ENCODE data around the gene SCG2. TPM values are rescaled to one million over a fixed set of nuclear protein-coding genes. Genes with fewer than 3 reads are reported as not detected.

SCG2 gene
- total and polyA plus RNA-seq, 10 donors, result 0.13 to 0.39 (median 0.17) TPM; not detected in 5

DNA sequence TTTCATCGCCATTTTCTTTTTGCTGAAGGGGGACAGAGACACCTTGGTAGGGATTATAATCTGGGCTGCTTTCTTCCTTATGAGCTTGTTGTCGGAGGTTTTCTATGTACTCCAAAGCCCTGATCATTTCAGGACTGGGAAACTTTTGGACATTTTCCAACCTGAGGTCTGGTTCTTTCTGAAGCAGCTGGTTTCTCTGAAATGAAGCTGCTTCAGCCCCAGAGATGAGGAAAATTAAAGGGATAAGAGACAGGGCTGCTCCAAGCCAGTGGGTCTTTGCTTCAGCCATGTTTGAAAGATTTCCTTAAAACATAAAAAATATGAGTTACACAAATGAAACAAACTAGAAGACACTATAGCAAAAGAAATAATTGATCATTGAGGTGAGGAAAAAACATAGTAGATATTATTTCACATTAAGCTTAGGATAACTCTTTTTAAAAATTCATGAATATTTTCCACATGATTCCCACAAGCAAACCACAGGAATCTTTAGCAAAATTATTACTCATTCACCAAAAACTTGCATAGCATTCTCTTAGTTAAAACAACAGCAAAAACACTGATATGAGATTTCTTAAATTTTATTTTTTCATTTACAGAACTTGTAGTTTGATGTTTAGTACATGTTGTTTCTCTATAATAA lies 3.0 kb downstream of the SCG2 start:
- Histone ChIP-seq H3K27me3 (replicated peaks in 1 of 7) (peaks cover 0 to 15% (median 0%) of the 10 kb centered on the region in 7 donors), H3K4me1 (peaks cover 0 to 7% (median 5%) of the 10 kb centered on the region in 6 donors), H3K4me3 (no peak overlapping the region), H3K36me3 (no peaks in the 10 kb centered on the region), H3K9me3 (no peaks in the 10 kb centered on the region), H3K27ac (no peak overlapping the region)
- no peak for DNase-seq
- 87 to 98% (median 90%) methylated on average over 2 of the region's 2 CpGs for WGBS, 5 donors
- intact Hi-C loops (cut with DNase I; ENCODE audit: low total_unique reads), result no loop called here
- no peak for TF ChIP-seq POLR2A (IDR thresholded peaks at IDR 0.05)
- TF ChIP-seq POLR2AphosphoS5 (IDR thresholded peaks at IDR 0.05), result no peak
- TF ChIP-seq, protein P1, sequence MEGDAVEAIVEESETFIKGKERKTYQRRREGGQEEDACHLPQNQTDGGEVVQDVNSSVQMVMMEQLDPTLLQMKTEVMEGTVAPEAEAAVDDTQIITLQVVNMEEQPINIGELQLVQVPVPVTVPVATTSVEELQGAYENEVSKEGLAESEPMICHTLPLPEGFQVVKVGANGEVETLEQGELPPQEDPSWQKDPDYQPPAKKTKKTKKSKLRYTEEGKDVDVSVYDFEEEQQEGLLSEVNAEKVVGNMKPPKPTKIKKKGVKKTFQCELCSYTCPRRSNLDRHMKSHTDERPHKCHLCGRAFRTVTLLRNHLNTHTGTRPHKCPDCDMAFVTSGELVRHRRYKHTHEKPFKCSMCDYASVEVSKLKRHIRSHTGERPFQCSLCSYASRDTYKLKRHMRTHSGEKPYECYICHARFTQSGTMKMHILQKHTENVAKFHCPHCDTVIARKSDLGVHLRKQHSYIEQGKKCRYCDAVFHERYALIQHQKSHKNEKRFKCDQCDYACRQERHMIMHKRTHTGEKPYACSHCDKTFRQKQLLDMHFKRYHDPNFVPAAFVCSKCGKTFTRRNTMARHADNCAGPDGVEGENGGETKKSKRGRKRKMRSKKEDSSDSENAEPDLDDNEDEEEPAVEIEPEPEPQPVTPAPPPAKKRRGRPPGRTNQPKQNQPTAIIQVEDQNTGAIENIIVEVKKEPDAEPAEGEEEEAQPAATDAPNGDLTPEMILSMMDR (IDR thresholded peaks at IDR 0.05 in 8 of 11, conservative IDR thresholded peaks at IDR 0.05 in 3 of 11), result no peak

DNA sequence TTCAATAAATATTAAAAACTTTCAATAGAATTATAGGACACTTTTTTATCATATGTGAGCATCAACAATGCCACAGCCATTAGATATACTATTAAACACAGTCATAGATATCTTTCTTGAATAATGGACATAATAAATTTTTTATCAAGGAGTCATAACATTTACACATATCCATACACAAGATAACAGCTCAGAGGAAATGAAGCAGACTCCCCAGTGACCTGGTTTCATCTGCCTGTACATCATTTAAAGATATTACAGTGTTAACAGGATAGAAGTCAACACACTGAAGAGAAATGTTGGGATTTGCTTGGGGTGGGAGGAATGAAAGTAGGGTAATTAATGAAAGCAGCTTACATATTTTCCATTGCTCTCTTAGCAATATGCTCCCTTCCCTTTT lies 5.1 kb downstream of the SCG2 start:
- no peak for DNase-seq
- no peak overlapping the region for H3K4me3 ChIP-seq
- peaks cover 0 to 2% (median 1%) of the 10 kb centered on the region in 6 donors for H3K4me1 ChIP-seq
- H3K27me3 ChIP-seq (replicated peaks in 1 of 7), result peaks cover 0 to 12% (median 0%) of the 10 kb centered on the region in 7 donors
- peaks cover 0 to 7% (median 0%) of the 10 kb centered on the region in 8 donors for H3K9me3 ChIP-seq
- no peaks in the 10 kb centered on the region for H3K36me3 ChIP-seq
- no peak overlapping the region for H3K27ac ChIP-seq
- no peak for TF ChIP-seq POLR2A (IDR thresholded peaks at IDR 0.05)
- TF ChIP-seq, protein P1 (IDR thresholded peaks at IDR 0.05 in 8 of 11, conservative IDR thresholded peaks at IDR 0.05 in 3 of 11), result no peak
- TF ChIP-seq POLR2AphosphoS5 (IDR thresholded peaks at IDR 0.05), result no peak
- intact Hi-C loops (cut with DNase I; ENCODE audit: low total_unique reads), result no loop called here

DNA sequence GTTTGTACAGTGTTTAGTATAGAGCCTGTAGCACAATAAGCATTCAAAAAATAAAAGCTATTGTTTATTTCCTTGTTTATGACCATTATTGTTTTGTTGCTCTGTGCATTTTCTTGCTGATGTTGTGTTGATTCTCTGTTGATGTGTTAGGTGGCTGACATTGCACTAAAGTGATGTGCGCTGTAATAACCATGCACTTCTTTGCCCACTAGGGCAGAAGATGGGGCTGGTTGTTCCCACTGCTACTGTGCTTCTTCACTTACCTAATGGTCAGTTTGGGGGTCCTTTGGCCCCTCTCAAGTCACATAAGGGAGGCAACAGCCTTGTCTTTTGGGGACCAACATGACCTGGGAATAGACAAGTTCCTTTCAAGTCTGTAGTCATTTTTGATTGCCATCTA lies 6.0 kb downstream of the SCG2 start:
- Histone ChIP-seq H3K9me3 (peaks cover 0 to 7% (median 0%) of the 10 kb centered on the region in 8 donors), H3K4me3 (no peak overlapping the region), H3K27ac (no peak overlapping the region), H3K27me3 (replicated peaks in 1 of 7) (peaks cover 0 to 5% (median 0%) of the 10 kb centered on the region in 7 donors), H3K4me1 (no peaks in the 10 kb centered on the region), H3K36me3 (no peaks in the 10 kb centered on the region)
- intact Hi-C loops (cut with DNase I; ENCODE audit: low total_unique reads), result no loop called here
- DNase-seq, result no peak
- 88 to 100% (median 96%) methylated on average over 1 of the region's 1 CpG for WGBS, 5 donors
- TF ChIP-seq, protein P1 (IDR thresholded peaks at IDR 0.05 in 8 of 11, conservative IDR thresholded peaks at IDR 0.05 in 3 of 11), result no peak
- TF ChIP-seq POLR2A (IDR thresholded peaks at IDR 0.05) (no peak), POLR2AphosphoS5 (IDR thresholded peaks at IDR 0.05) (no peak)

DNA sequence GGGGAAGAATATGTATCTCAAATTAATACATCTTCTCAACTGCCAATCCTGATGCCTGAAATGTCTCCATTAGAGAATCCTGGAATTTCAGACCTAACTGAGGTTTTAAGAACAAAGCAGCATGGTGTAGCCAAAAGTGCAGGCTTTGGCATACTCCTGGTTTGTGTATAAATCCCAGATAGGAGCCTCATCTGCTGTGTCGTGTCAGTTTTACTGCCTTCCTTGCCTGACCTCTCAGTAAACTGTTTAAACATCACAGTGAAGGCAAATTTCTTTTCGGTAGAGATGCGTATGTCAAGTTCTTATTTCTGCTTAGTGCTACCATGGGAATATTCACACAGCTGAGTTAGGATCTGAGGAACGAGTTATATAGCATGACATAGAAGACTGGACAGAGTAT lies 7.3 kb downstream of the SCG2 start:
- Histone ChIP-seq H3K4me1 (no peaks in the 10 kb centered on the region), H3K9me3 (peaks cover 0 to 7% (median 0%) of the 10 kb centered on the region in 8 donors), H3K27me3 (replicated peaks in 1 of 7) (peaks cover 0 to 2% (median 0%) of the 10 kb centered on the region in 7 donors), H3K4me3 (no peak overlapping the region), H3K27ac (no peak overlapping the region), H3K36me3 (no peaks in the 10 kb centered on the region)
- no peak for TF ChIP-seq POLR2AphosphoS5 (IDR thresholded peaks at IDR 0.05)
- TF ChIP-seq, protein P1 (IDR thresholded peaks at IDR 0.05 in 8 of 11, conservative IDR thresholded peaks at IDR 0.05 in 3 of 11), result no peak
- TF ChIP-seq POLR2A (IDR thresholded peaks at IDR 0.05), result no peak
- intact Hi-C loops (cut with DNase I; ENCODE audit: low total_unique reads), result no loop called here
- no peak for DNase-seq
- 64 to 69% (median 65%) methylated on average over 4 of the region's 4 CpGs for WGBS, 5 donors

All from spleen (tissue), 11 donors.